ENCODE results near the gene FOXN3.

DNA sequence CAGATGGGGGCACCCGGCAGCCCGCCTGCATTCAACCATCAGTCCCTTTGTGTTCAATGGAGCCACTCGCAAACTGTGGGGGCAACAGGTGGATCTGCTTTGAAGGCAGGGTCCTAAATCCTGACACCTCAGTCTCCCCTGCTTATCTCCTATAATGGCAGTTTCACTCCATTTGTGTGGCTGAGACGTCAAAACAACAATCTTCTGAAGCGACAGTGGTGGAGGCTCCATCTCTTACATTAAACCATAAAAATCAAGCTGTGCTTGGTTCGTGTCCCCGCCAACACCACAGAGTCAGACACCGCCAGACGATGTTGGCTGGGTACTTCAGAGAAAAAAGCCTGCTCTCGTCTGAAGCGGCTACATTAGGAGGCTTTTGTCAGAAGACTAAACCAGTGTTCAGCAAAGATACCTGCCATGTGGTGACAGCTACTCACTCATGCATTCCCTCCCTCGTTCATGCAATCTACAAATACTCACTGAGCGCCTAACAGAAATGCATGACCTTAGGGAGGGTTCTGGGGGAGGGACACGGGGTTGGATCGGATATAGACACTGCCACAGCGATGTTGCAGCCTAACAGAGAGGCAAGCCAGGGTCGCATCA is 253.9 kb downstream of the FOXN3 start:
- TF ChIP-seq, protein P1, sequence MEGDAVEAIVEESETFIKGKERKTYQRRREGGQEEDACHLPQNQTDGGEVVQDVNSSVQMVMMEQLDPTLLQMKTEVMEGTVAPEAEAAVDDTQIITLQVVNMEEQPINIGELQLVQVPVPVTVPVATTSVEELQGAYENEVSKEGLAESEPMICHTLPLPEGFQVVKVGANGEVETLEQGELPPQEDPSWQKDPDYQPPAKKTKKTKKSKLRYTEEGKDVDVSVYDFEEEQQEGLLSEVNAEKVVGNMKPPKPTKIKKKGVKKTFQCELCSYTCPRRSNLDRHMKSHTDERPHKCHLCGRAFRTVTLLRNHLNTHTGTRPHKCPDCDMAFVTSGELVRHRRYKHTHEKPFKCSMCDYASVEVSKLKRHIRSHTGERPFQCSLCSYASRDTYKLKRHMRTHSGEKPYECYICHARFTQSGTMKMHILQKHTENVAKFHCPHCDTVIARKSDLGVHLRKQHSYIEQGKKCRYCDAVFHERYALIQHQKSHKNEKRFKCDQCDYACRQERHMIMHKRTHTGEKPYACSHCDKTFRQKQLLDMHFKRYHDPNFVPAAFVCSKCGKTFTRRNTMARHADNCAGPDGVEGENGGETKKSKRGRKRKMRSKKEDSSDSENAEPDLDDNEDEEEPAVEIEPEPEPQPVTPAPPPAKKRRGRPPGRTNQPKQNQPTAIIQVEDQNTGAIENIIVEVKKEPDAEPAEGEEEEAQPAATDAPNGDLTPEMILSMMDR (IDR thresholded peaks at IDR 0.05; ENCODE audit: insufficient read depth, low read length), result no peak
- no peak for TF ChIP-seq POLR2AphosphoS5 (IDR thresholded peaks at IDR 0.05; ENCODE audit: low read depth)
- no peak for TF ChIP-seq GABPA (IDR thresholded peaks at IDR 0.05; ENCODE audit: low read depth)

Measured in HL-60 (cell line).